A549 (cell line): ENCODE measurements around the gene HLX. TPM values are rescaled to one million over a fixed set of nuclear protein-coding genes. Genes with fewer than 3 reads are reported as not detected.
A peak's percentile ranks its signal among the peaks of the same experiment; 100 is the strongest.

ENCODE experiments used
- ATAC-seq, 2 experiments: fragments of 200-7000 bp in 1 of 2; fragments of >200 bp in 1 of 2; cut with Nextera tagmentation in 1 of 2; cut with Tn5 transposase in 1 of 2; 3 replicates each; pipeline versions ENCODE4 v1.8.0 to v1.9.1; 2018 to 2020; ENCODE audit warnings: mild to moderate bottlenecking in 1 of 2, moderate library complexity in 1 of 2
- CTCF ChIA-PET: fragments of 300-600 bp; sonication (Branson Sonifier 250); formaldehyde crosslinking; extraction: SDS; loops from one replicate; lab custom pipeline; 2021; ENCODE audit warnings: antibody characterized with exemption, inconsistent platforms; lab: Yijun Ruan, JAX
- POLR2A ChIA-PET: fragments of 350-600 bp; formaldehyde crosslinking; extraction: SDS; loops from one replicate; lab custom pipeline; 2021; ENCODE audit warnings: antibody characterized with exemption, inconsistent platforms; lab: Yijun Ruan, JAX
- DNase-seq, 2 experiments: peaks; one replicate each; pipeline versions ENCODE4 v3.0.0 to v3.0.0-alpha.2; 2011 to 2016; ENCODE audit warnings: low read depth in 1 of 2, low spot score in 1 of 2
- FAIRE-seq: peaks from 2 replicates; lab custom pipeline; 2011; peaks lifted over from hg19 to GRCh38; lab: Jason Lieb, UNC
- H3K27ac ChIP-seq, 2 experiments: fragments of >200 bp; sonication (Bioruptor Twin); formaldehyde crosslinking; 3 replicates each; pipeline ENCODE4 v1.5.1; 2016 to 2017
- H3K4me1 ChIP-seq: fragments of >200 bp; sonication (Bioruptor Twin); formaldehyde crosslinking; 3 replicates; pipeline ENCODE4 v1.6.1; 2016
- H3K4me2 ChIP-seq: fragments of >200 bp; sonication (Bioruptor Twin); formaldehyde crosslinking; 3 replicates; pipeline ENCODE4 v1.6.1; 2016
- H3K4me3 ChIP-seq: fragments of >200 bp; sonication (Bioruptor Twin); formaldehyde crosslinking; 3 replicates; pipeline ENCODE4 v1.5.1; 2016
- H3K9me3 ChIP-seq: fragments of >200 bp; sonication (Bioruptor Twin); formaldehyde crosslinking; 3 replicates; pipeline ENCODE4 v1.6.1; 2016
- CHD4 ChIP-seq: fragments of 200-600 bp; sonication (generic); IDR thresholded peaks from 2 replicates; pipeline ENCODE4 v1.6.1; 2016; ENCODE audit warnings: antibody characterized with exemption, mild to moderate bottlenecking, borderline replicate concordance
- EHMT2 ChIP-seq: fragments of 200-600 bp; sonication (generic); IDR thresholded peaks from 2 replicates; pipeline ENCODE4 v1.6.1; 2016; ENCODE audit warnings: antibody characterized with exemption, low read depth, mild to moderate bottlenecking, moderate library complexity
- ELK1 ChIP-seq: fragments of 150-350 bp; IDR thresholded peaks from 2 replicates; pipeline ENCODE4 v1.6.1; 2014; ENCODE audit warnings: low read depth, mild to moderate bottlenecking, low read length
- FOSL2 ChIP-seq, 2 experiments: fragments of 450-650 bp in 1 of 2; fragments of >200 bp in 1 of 2; sonication (Bioruptor Twin) in 1 of 2; formaldehyde crosslinking; IDR thresholded peaks; 2 replicates each; pipeline versions ENCODE4 v1.5.0 to v1.6.1; 2016 to 2020; ENCODE audit warnings: mild to moderate bottlenecking in 1 of 2, moderate library complexity in 1 of 2
- NR3C1 ChIP-seq: fragments of >200 bp; sonication (Bioruptor Twin); formaldehyde crosslinking; IDR thresholded peaks from 3 replicates; pipeline ENCODE4 v1.6.1; 2017
- PHF8 ChIP-seq: fragments of 200-600 bp; sonication (generic); IDR thresholded peaks from 2 replicates; pipeline ENCODE4 v1.6.1; 2016; ENCODE audit warnings: low read depth, mild to moderate bottlenecking, antibody characterized with exemption, moderate library complexity, borderline replicate concordance
- REST ChIP-seq: fragments of 200-600 bp; sonication (generic); IDR thresholded peaks from 2 replicates; pipeline ENCODE4 v1.6.1; 2016; ENCODE audit warnings: antibody characterized with exemption, mild to moderate bottlenecking, moderate library complexity
- TP53 ChIP-seq: fragments of 250-450 bp; sonication (Bioruptor Pico); IDR thresholded peaks from 2 replicates; pipeline ENCODE4 v1.5.0; 2021; ENCODE audit warnings: mild to moderate bottlenecking, moderate library complexity
- USF2 ChIP-seq: fragments of 450-650 bp; IDR thresholded peaks from 2 replicates; pipeline ENCODE4 v1.6.1; 2014; ENCODE audit warnings: antibody characterized with exemption
- WGBS: methylation state at CpG from one replicate; pipeline ENCODE4 v1.1.6; 2017; ENCODE audit errors: missing lambda C conversion rate; 5-methylcytosine and 5-hydroxymethylcytosine counted together
- polyA plus RNA-seq, 4 experiments: library from polyadenylated mRNA; depleted of rRNA in 3 of 4; stranded (reverse); fragments of >200 nt; fragmentation: RNase III in 1 of 4; extraction: RNeasy Plus Mini Kit Qiagen cat#74134 plus additional on column Dnase treatment in 1 of 4; gene quantifications; 2 replicates in 3 of 4; 3 replicates in 1 of 4; pipeline ENCODE4 v1.2.3, GENCODE V29; 2011 to 2017

HLX gene
- polyA plus RNA-seq, 2 of the 4 experiments (the other 2 are of a cell fraction), result 0.70 to 5.6 TPM

- H3K27ac ChIP-seq, result no peak overlapping the region
- no peak overlapping the region for H3K4me2 ChIP-seq
- ATAC-seq, result no peak
- 57% methylated on average over 2 of the region's 2 CpGs for WGBS
- ChIA-PET POLR2A (no interaction called here), CTCF (interaction anchor here (1.2 kb wide), 1 partner anchor 28 kb away, joined by 3 read pairs; no protein-coding TSS in a partner anchor)
- DNase-seq, result no peak
- no peak for FAIRE-seq
- H3K4me3 ChIP-seq, result no peak overlapping the region
- H3K9me3 ChIP-seq, result no peaks in the 10 kb centered on the region
- H3K4me1 ChIP-seq, result peaks cover 11% of the 10 kb centered on the region
- TF ChIP-seq TP53 (CRISPR knock-in tag) (no peak), USF2 (no peak), REST (no peak), EHMT2 (no peak), ELK1 (no peak), CHD4 (no peak)
These were observed 22.6 kb downstream of the HLX start for GRCh38 chr1:220901881-220902280.

- no peak for TF ChIP-seq FOSL2 (IDR thresholded peaks at IDR 0.05)
- 0 out of 2 replicates have a peak, but pooled peaks have one; percentile 24 for TF ChIP-seq FOSL2 (CRISPR knock-in tag; IDR thresholded peaks at IDR 0.05)
- TF ChIP-seq TP53 (CRISPR knock-in tag), result no peak
- no peak overlapping the region for H3K27ac ChIP-seq
- H3K4me2 ChIP-seq, result no peak overlapping the region
- no peak overlapping the region for H3K4me3 ChIP-seq
- DNase-seq (no peak), ATAC-seq (no peak), FAIRE-seq (no peak)
- WGBS, result 50% methylated on average over 1 of the region's 1 CpG
- peaks cover 21% of the 10 kb centered on the region for H3K4me1 ChIP-seq
- ChIA-PET CTCF (no interaction called here), POLR2A (no interaction called here)
- H3K9me3 ChIP-seq, result no peaks in the 10 kb centered on the region
These were observed 23.7 kb downstream of the HLX start for GRCh38 chr1:220902916-220903315.

- 88% methylated on average over 3 of the region's 3 CpGs for WGBS
- no peak for DNase-seq
- no peaks in the 10 kb centered on the region for H3K9me3 ChIP-seq
- TF ChIP-seq PHF8 (no peak), NR3C1 (no peak)
- TF ChIP-seq, all 56 proteins: peak for 0
- H3K4me3 ChIP-seq, result no peak overlapping the region
- CTCF ChIA-PET, result interaction anchor here (0.9 to 1.4 kb wide), 5 partner anchors 10 to 530 kb away, joined by 3 to 5 read pairs (median 3); no protein-coding TSS in a partner anchor
- H3K4me2 ChIP-seq, result no peak overlapping the region
- H3K4me1 ChIP-seq, result peaks cover 21% of the 10 kb centered on the region
- H3K27ac ChIP-seq, result peak overlapping the region in 1 of 2 experiments; percentile 20; a peak in 1 of 6 replicates
- no peak for ATAC-seq
- POLR2A ChIA-PET, result no interaction called here
- FAIRE-seq, result no peak
These were observed 25.6 kb downstream of the HLX start for GRCh38 chr1:220904876-220905275.
